Neuronal stem cell (in vitro differentiated cells): ENCODE results near the gene NSMF.
"Not testable (repeated sequence)": the region's sequence is repeated elsewhere in the genome, so short reads cannot be mapped to it uniquely, and the experiment has no call there.

Source experiments
- DNase-seq: peaks from one replicate; pipeline ENCODE4 v3.0.0-alpha.2; 2013; ENCODE audit warnings: low spot score
- H2AFZ ChIP-seq: one replicate; pipeline ENCODE4 v1.6.1; 2013; ENCODE audit warnings: mild to moderate bottlenecking, low read length, inconsistent platforms
- H2AK5ac ChIP-seq: 2 replicates; pipeline ENCODE4 v1.6.1; 2013; ENCODE audit warnings: low read depth, mild to moderate bottlenecking, inconsistent platforms, low read length, moderate library complexity, mixed read lengths
- H2BK120ac ChIP-seq: 2 replicates; pipeline ENCODE4 v1.6.1; 2013; ENCODE audit warnings: low read depth, mild to moderate bottlenecking, inconsistent platforms, low read length, moderate library complexity, mixed read lengths
- H2BK12ac ChIP-seq: one replicate; pipeline ENCODE4 v1.6.1; 2013; ENCODE audit warnings: low read length, inconsistent platforms
- H2BK15ac ChIP-seq: 2 replicates; pipeline ENCODE4 v1.6.1; 2013; ENCODE audit warnings: mild to moderate bottlenecking, low read length, inconsistent platforms, mixed read lengths
- H2BK5ac ChIP-seq: one replicate; pipeline ENCODE4 v1.6.1; 2013; ENCODE audit warnings: inconsistent platforms, mild to moderate bottlenecking, low read length, moderate library complexity
- H3K14ac ChIP-seq: one replicate; pipeline ENCODE4 v1.6.1; 2013; ENCODE audit warnings: low read length, inconsistent platforms
- H3K18ac ChIP-seq: 2 replicates; pipeline ENCODE4 v1.6.1; 2013; ENCODE audit warnings: low read length, inconsistent platforms
- H3K23ac ChIP-seq: 2 replicates; pipeline ENCODE4 v1.6.1; 2013; ENCODE audit warnings: low read depth, mild to moderate bottlenecking, mixed read lengths, low read length, inconsistent platforms; ENCODE audit not compliant: poor library complexity
- H3K27ac ChIP-seq: replicated peaks from 3 replicates; pipeline ENCODE4 v1.5.1; 2013; ENCODE audit warnings: low read length, inconsistent platforms
- H3K27me3 ChIP-seq, 3 experiments: 2 replicates each; pipeline ENCODE4 v1.6.1; 2013; ENCODE audit warnings: low read length in 3 of 3, mild to moderate bottlenecking in 2 of 3, inconsistent platforms in 1 of 3, low read depth in 1 of 3, mixed read lengths in 1 of 3, moderate library complexity in 1 of 3; ENCODE audit not compliant: control insufficient read depth in 3 of 3, insufficient read depth in 3 of 3
- H3K36me3 ChIP-seq, 2 donors: replicated peaks in 1 of 2; 2 replicates each; pipeline ENCODE4 v1.6.1; 2013; ENCODE audit warnings: low read length in 2 of 2; ENCODE audit not compliant: control insufficient read depth in 2 of 2, insufficient read depth in 2 of 2
- H3K4ac ChIP-seq: 2 replicates; pipeline ENCODE4 v1.6.1; 2013; ENCODE audit warnings: inconsistent platforms, mild to moderate bottlenecking, low read length, moderate library complexity
- H3K4me1 ChIP-seq, 2 donors: 1 replicate in 1 of 2; 2 replicates in 1 of 2; pipeline ENCODE4 v1.6.1; 2013; ENCODE audit warnings: low read length in 2 of 2, low read depth in 1 of 2; ENCODE audit not compliant: control insufficient read depth in 2 of 2, insufficient read depth in 1 of 2
- H3K4me2 ChIP-seq: one replicate; pipeline ENCODE4 v1.6.1; 2013; ENCODE audit warnings: mild to moderate bottlenecking, low read length, inconsistent platforms; ENCODE audit not compliant: insufficient read depth, poor library complexity, severe bottlenecking
- H3K4me3 ChIP-seq, 2 donors: 2 replicates each; pipeline ENCODE4 v1.5.1; 2013; ENCODE audit warnings: low read length in 2 of 2, mild to moderate bottlenecking in 2 of 2, inconsistent platforms in 1 of 2, moderate library complexity in 1 of 2
- H3K79me1 ChIP-seq: one replicate; pipeline ENCODE4 v1.6.1; 2013; ENCODE audit warnings: low read depth, mild to moderate bottlenecking, inconsistent platforms, low read length, moderate library complexity
- H3K9ac ChIP-seq: one replicate; pipeline ENCODE4 v1.6.1; 2013; ENCODE audit warnings: mild to moderate bottlenecking, low read depth, low read length, inconsistent platforms; ENCODE audit not compliant: poor library complexity
- H3K9me3 ChIP-seq, 2 donors: replicated peaks in 1 of 2; 2 replicates each; pipeline versions ENCODE3 to v1.6.1; 2013; ENCODE audit warnings: low read length in 2 of 2, mild to moderate bottlenecking in 2 of 2, inconsistent platforms in 1 of 2, low read depth in 1 of 2, mixed read lengths in 1 of 2, moderate library complexity in 1 of 2; ENCODE audit not compliant: control insufficient read depth in 2 of 2, insufficient read depth in 1 of 2
- H4K8ac ChIP-seq: one replicate; pipeline ENCODE4 v1.6.1; 2013; ENCODE audit warnings: low read depth, mild to moderate bottlenecking, inconsistent platforms, low read length, moderate library complexity
- H4K91ac ChIP-seq: one replicate; pipeline ENCODE4 v1.6.1; 2013; ENCODE audit warnings: low read length, low read depth, mild to moderate bottlenecking, inconsistent platforms; ENCODE audit not compliant: poor library complexity
- WGBS, 2 donors: extraction: QIAGEN DNeasy Blood & Tissue Kit; methylation state at CpG; one replicate each; pipeline ENCODE4 v1.1.7; 2013; ENCODE audit warnings: missing lambda C conversion rate in 2 of 2, mixed read lengths in 1 of 2; ENCODE audit not compliant: insufficient read length in 2 of 2, insufficient replicate concordance in 1 of 2; ENCODE audit errors: extremely low coverage in 2 of 2; 5-methylcytosine and 5-hydroxymethylcytosine counted together

NSMF gene

GRCh38 chr9:137470785-137471184, 11.7 kb upstream of the NSMF start:
- H3K9ac ChIP-seq, result no peak overlapping the region
- no peak overlapping the region for H3K27ac ChIP-seq

GRCh38 chr9:137467896-137468295, 8.8 kb upstream of the NSMF start:
- no peak overlapping the region for H4K8ac ChIP-seq
- H3K4me3 ChIP-seq, result no peak overlapping the region
- no peak overlapping the region for H3K4ac ChIP-seq
- H3K18ac ChIP-seq, result no peak overlapping the region
- H3K9ac ChIP-seq, result no peak overlapping the region
- H3K36me3 ChIP-seq, result no peaks in the 10 kb centered on the region
- H3K79me1 ChIP-seq, result no peaks in the 10 kb centered on the region
- H3K27me3 ChIP-seq, result peaks cover 0 to 5% (median 0%) of the 10 kb centered on the region in 3 experiments
- no peak overlapping the region for H3K4me2 ChIP-seq
- DNase-seq, result no peak
- no peak overlapping the region for H2BK5ac ChIP-seq
- no peaks in the 10 kb centered on the region for H3K4me1 ChIP-seq
- no CpG with 5 or more reads among the region's 7 CpGs for WGBS, 2 donors
- H2BK120ac ChIP-seq, result no peak overlapping the region
- no peak overlapping the region for H3K23ac ChIP-seq
- no peak overlapping the region for H2BK15ac ChIP-seq
- no peak overlapping the region for H2AK5ac ChIP-seq
- no peak overlapping the region for H4K91ac ChIP-seq
- no peak overlapping the region for H3K14ac ChIP-seq
- no peak overlapping the region for H2AFZ ChIP-seq
- no peak overlapping the region for H3K27ac ChIP-seq
- H3K9me3 ChIP-seq, result no peaks in the 10 kb centered on the region
- no peak overlapping the region for H2BK12ac ChIP-seq

More at GRCh38 chr9:137470785-137471184, 11.7 kb upstream of the NSMF start:
- Histone ChIP-seq H3K4ac (no peak overlapping the region), H4K91ac (no peak overlapping the region), H3K18ac (no peak overlapping the region), H3K9me3 (peaks cover 3 to 4% of the 10 kb centered on the region in 2 donors), H3K79me1 (no peaks in the 10 kb centered on the region), H2BK120ac (no peak overlapping the region), H2BK5ac (no peak overlapping the region), H2BK15ac (no peak overlapping the region), H3K4me1 (no peaks in the 10 kb centered on the region), H3K4me3 (peak overlapping the region in 1 of 2 donors; percentile 35), H4K8ac (no peak overlapping the region), H3K14ac (no peak overlapping the region), H2BK12ac (no peak overlapping the region), H2AK5ac (no peak overlapping the region), H3K36me3 (no peaks in the 10 kb centered on the region), H3K23ac (no peak overlapping the region), H2AFZ (no peak overlapping the region), H3K4me2 (no peak overlapping the region), H3K27me3 (peaks cover 0 to 5% (median 0%) of the 10 kb centered on the region in 3 experiments)
- DNase-seq, result no peak
- no CpG with 5 or more reads among the region's 7 CpGs for WGBS, 2 donors

- peak overlapping the region; percentile 58 for H2BK12ac ChIP-seq
- H3K4me1 ChIP-seq, result no peaks in the 10 kb centered on the region
- H3K36me3 ChIP-seq, result no peaks in the 10 kb centered on the region
- H4K91ac ChIP-seq, result no peak overlapping the region
- H4K8ac ChIP-seq, result no peak overlapping the region
- H2BK15ac ChIP-seq, result peak overlapping the region; percentile 55
- peak overlapping the region; percentile 71 for H3K18ac ChIP-seq
- no CpG with 5 or more reads among the region's 16 CpGs for WGBS, 2 donors
- H3K4me3 ChIP-seq, result peak overlapping the region in 1 of 2 donors; percentile 5
- no peak overlapping the region for H3K4ac ChIP-seq
- H2AFZ ChIP-seq, result no peak overlapping the region
- H3K14ac ChIP-seq, result no peak overlapping the region
- no peak overlapping the region for H3K4me2 ChIP-seq
- H2AK5ac ChIP-seq, result no peak overlapping the region
- no peak overlapping the region for H3K27ac ChIP-seq
- no peak overlapping the region for H2BK120ac ChIP-seq
- H3K9ac ChIP-seq, result peak overlapping the region; percentile 30
- H3K9me3 ChIP-seq, result peaks cover 0 to under 1% of the 10 kb centered on the region in 2 donors
- no peak overlapping the region for H3K23ac ChIP-seq
- no peak overlapping the region for H2BK5ac ChIP-seq
- H3K27me3 ChIP-seq, result peaks cover 0 to 5% (median 4%) of the 10 kb centered on the region in 3 experiments
- DNase-seq, result no peak
- no peaks in the 10 kb centered on the region for H3K79me1 ChIP-seq
Measured at GRCh38 chr9:137467161-137467581, 8.0 kb upstream of the NSMF start.

GRCh38 chr9:137466389-137467085, 7.4 kb upstream of the NSMF start:
- H3K4me2 ChIP-seq, H4K8ac ChIP-seq, H3K27me3 ChIP-seq, H3K9me3 ChIP-seq, H3K4me1 ChIP-seq, H3K4ac ChIP-seq, H3K9ac ChIP-seq, H4K91ac ChIP-seq, H2BK120ac ChIP-seq, H2AFZ ChIP-seq, H3K23ac ChIP-seq, DNase-seq, H3K79me1 ChIP-seq, H2BK5ac ChIP-seq, H3K36me3 ChIP-seq, H3K27ac ChIP-seq: not testable (repeated sequence)
- peak overlapping the region; percentile 71 for H3K18ac ChIP-seq
- H3K4me3 ChIP-seq, result peak overlapping the region in 1 of 2 donors; percentile 42
- WGBS, 2 donors, result no CpG with 5 or more reads among the region's 35 CpGs
- H2AK5ac ChIP-seq, result peak overlapping the region; percentile 92
- H2BK15ac ChIP-seq, result peak overlapping the region; percentile 37
- peak overlapping the region; percentile 21 for H3K14ac ChIP-seq
- H2BK12ac ChIP-seq, result peak overlapping the region; percentile 58
